ENCODE measurements around the gene AIF1L.

The AIF1L gene

DNA sequence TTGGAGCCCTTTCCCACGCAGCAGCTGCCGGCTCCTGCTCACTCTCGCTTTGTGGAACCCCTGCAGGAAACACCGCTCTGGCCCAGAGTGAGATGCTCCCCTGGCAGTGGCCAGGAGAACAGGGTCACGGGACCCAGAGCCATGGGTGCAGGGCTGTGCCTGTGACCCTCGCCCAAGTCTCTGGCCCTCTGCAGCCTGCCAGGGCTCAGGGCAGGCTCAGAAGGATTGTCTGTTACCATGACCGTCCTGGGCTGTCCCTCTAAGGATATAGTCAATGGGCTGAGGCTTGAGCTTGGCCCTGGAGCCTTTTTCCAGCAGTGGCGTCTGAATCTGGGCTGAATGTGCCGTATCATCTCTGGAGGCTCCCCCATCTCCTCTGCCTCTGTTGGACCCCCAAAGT, 28.7 kb upstream of the AIF1L start:
- H3K9me3 ChIP-seq (replicated peaks; ENCODE audit: insufficient read depth, low read length): no peaks in the 10 kb centered on the region
- H3K36me3 ChIP-seq (replicated peaks; ENCODE audit: insufficient read depth, low read length): no peaks in the 10 kb centered on the region
- H3K79me2 ChIP-seq (ENCODE audit: low read length): no peaks in the 10 kb centered on the region
- H3K4me2 ChIP-seq (ENCODE audit: low read depth, low read length): no peak overlapping the region
- DNase-seq: no peak
- H3K9me2 ChIP-seq (replicated peaks; ENCODE audit: insufficient read depth, low read length): no peaks in the 10 kb centered on the region
- no peak overlapping the region for H2AFZ ChIP-seq (ENCODE audit: low read length)
- TF ChIP-seq, protein P1, sequence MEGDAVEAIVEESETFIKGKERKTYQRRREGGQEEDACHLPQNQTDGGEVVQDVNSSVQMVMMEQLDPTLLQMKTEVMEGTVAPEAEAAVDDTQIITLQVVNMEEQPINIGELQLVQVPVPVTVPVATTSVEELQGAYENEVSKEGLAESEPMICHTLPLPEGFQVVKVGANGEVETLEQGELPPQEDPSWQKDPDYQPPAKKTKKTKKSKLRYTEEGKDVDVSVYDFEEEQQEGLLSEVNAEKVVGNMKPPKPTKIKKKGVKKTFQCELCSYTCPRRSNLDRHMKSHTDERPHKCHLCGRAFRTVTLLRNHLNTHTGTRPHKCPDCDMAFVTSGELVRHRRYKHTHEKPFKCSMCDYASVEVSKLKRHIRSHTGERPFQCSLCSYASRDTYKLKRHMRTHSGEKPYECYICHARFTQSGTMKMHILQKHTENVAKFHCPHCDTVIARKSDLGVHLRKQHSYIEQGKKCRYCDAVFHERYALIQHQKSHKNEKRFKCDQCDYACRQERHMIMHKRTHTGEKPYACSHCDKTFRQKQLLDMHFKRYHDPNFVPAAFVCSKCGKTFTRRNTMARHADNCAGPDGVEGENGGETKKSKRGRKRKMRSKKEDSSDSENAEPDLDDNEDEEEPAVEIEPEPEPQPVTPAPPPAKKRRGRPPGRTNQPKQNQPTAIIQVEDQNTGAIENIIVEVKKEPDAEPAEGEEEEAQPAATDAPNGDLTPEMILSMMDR (IDR thresholded peaks at IDR 0.05; ENCODE audit: low read length): no peak
- no peak for TF ChIP-seq EZH2 (optimal IDR thresholded peaks at IDR 0.05; ENCODE audit: low read depth, low read length)
- TF ChIP-seq EZH2phosphoT487 (IDR thresholded peaks at IDR 0.05; ENCODE audit: low read length): no peak
- no peak overlapping the region for H3K4me3 ChIP-seq (ENCODE audit: low read length)
- no peak overlapping the region for H3K9ac ChIP-seq (ENCODE audit: low read length)
- no peaks in the 10 kb centered on the region for H4K20me1 ChIP-seq (ENCODE audit: insufficient read depth, low read length)
- no peaks in the 10 kb centered on the region for H3K4me1 ChIP-seq (ENCODE audit: low read length)
- no peaks in the 10 kb centered on the region for H3F3A ChIP-seq (ENCODE audit: insufficient read depth, low read length)
- H3K27ac ChIP-seq (ENCODE audit: low read length): no peak overlapping the region
- H3K27me3 ChIP-seq (replicated peaks; ENCODE audit: insufficient read depth, low read length): peaks cover 98% of the 10 kb centered on the region

DNA sequence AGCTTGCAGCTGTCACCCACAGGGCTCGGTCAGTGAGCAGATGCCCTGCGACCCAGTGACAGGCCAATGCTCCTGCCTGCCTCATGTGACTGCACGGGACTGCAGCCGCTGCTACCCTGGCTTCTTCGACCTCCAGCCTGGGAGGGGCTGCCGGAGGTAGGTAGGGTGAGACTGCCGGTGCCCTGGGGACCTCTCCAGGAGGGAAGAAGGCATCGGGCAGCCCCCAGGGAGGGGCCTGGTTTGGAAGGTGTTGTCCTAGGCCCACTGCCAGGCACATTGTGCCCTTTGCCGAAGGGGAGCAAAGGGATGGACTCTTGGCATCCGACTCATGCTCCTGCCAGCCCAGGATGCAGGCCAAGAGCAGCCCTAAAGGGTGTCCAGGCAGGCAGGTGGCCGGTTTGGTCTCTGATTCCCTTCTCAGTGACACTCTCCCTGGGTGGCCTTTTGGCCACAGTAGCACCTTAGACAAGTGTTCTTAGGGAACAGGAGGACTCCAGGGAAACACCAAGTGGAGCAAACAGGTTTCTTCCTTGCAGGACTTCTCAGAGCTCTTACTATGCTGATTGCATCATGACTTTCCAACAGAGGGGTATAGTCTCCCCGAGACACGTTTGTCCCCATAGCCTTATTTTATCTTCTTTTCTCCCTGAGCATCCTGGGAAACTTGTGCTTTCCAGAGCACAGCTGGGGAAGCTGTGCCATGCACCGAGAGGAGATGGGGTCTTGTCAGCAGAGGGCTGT, 28.1 kb upstream of the AIF1L start:
- Histone ChIP-seq H3K36me3 (replicated peaks; ENCODE audit: insufficient read depth, low read length) (no peaks in the 10 kb centered on the region), H3F3A (ENCODE audit: insufficient read depth, low read length) (no peaks in the 10 kb centered on the region), H3K79me2 (ENCODE audit: low read length) (no peaks in the 10 kb centered on the region), H3K9me2 (replicated peaks; ENCODE audit: insufficient read depth, low read length) (no peaks in the 10 kb centered on the region), H3K9me3 (replicated peaks; ENCODE audit: insufficient read depth, low read length) (no peaks in the 10 kb centered on the region), H2AFZ (ENCODE audit: low read length) (no peak overlapping the region), H3K27ac (ENCODE audit: low read length) (no peak overlapping the region), H3K4me2 (ENCODE audit: low read depth, low read length) (no peak overlapping the region), H4K20me1 (ENCODE audit: insufficient read depth, low read length) (no peaks in the 10 kb centered on the region), H3K9ac (ENCODE audit: low read length) (no peak overlapping the region), H3K4me1 (ENCODE audit: low read length) (no peaks in the 10 kb centered on the region), H3K27me3 (replicated peaks; ENCODE audit: insufficient read depth, low read length) (peaks cover 98% of the 10 kb centered on the region), H3K4me3 (ENCODE audit: low read length) (no peak overlapping the region)
- TF ChIP-seq, protein P1 (IDR thresholded peaks at IDR 0.05; ENCODE audit: low read length): no peak
- no peak for TF ChIP-seq EZH2phosphoT487 (IDR thresholded peaks at IDR 0.05; ENCODE audit: low read length)
- DNase-seq: no peak

DNA sequence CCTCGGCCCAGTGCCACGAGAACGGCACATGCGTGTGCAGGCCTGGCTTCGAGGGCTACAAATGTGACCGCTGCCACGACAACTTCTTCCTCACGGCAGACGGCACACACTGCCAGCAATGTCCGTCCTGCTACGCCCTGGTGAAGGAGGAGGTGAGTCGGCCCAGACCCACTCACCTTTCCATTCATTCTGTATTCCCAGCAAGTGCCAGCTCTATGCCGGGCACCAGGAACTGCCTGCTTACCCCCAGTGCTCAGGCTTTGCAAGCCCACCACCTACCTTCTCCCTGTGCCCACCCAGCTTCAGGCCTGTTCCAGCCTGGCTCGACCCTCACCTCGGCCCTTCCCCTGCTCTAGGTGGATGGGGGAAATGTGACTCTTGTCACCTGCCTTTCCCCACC, 26.6 kb upstream of the AIF1L start:
- no peaks in the 10 kb centered on the region for H4K20me1 ChIP-seq (ENCODE audit: insufficient read depth, low read length)
- TF ChIP-seq EZH2 (optimal IDR thresholded peaks at IDR 0.05; ENCODE audit: low read depth, low read length) (no peak), EZH2phosphoT487 (IDR thresholded peaks at IDR 0.05; ENCODE audit: low read length) (no peak)
- TF ChIP-seq, protein P1 (IDR thresholded peaks at IDR 0.05; ENCODE audit: low read length): no peak
- no peak overlapping the region for H3K4me2 ChIP-seq (ENCODE audit: low read depth, low read length)
- no peaks in the 10 kb centered on the region for H3K36me3 ChIP-seq (replicated peaks; ENCODE audit: insufficient read depth, low read length)
- no peaks in the 10 kb centered on the region for H3F3A ChIP-seq (ENCODE audit: insufficient read depth, low read length)
- peaks cover 97% of the 10 kb centered on the region for H3K27me3 ChIP-seq (replicated peaks; ENCODE audit: insufficient read depth, low read length)
- H3K4me3 ChIP-seq (ENCODE audit: low read length): no peak overlapping the region
- H3K9me2 ChIP-seq (replicated peaks; ENCODE audit: insufficient read depth, low read length): no peaks in the 10 kb centered on the region
- no peaks in the 10 kb centered on the region for H3K4me1 ChIP-seq (ENCODE audit: low read length)
- H3K79me2 ChIP-seq (ENCODE audit: low read length): no peaks in the 10 kb centered on the region
- no peak overlapping the region for H2AFZ ChIP-seq (ENCODE audit: low read length)
- no peak overlapping the region for H3K9ac ChIP-seq (ENCODE audit: low read length)
- H3K27ac ChIP-seq (ENCODE audit: low read length): no peak overlapping the region
- no peaks in the 10 kb centered on the region for H3K9me3 ChIP-seq (replicated peaks; ENCODE audit: insufficient read depth, low read length)
- no peak for DNase-seq

Measured in MM.1S (cell line).